ENCODE measurements around the gene SLC9A3.

The SLC9A3 gene

GRCh38 chr5:446883-447263, 77.4 kb downstream of the SLC9A3 start (continued):
- TF ChIP-seq, protein P1, sequence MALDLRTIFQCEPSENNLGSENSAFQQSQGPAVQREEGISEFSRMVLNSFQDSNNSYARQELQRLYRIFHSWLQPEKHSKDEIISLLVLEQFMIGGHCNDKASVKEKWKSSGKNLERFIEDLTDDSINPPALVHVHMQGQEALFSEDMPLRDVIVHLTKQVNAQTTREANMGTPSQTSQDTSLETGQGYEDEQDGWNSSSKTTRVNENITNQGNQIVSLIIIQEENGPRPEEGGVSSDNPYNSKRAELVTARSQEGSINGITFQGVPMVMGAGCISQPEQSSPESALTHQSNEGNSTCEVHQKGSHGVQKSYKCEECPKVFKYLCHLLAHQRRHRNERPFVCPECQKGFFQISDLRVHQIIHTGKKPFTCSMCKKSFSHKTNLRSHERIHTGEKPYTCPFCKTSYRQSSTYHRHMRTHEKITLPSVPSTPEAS (tag by site-specific recombination; IDR thresholded peaks at IDR 0.05), result no peak

- Histone ChIP-seq H3K4me3 (ENCODE audit: low read depth, low read length) (no peak overlapping the region), H3K4me1 (ENCODE audit: control insufficient read depth, insufficient read depth, low read length) (peaks cover 10% of the 10 kb centered on the region), H3K27ac (ENCODE audit: extremely low read depth, low read depth, low read length) (no peak overlapping the region), H3K36me3 (ENCODE audit: control insufficient read depth in 2 of 2, insufficient read depth in 1 of 2, low read length in 2 of 2) (peaks cover 20 to 55% of the 10 kb centered on the region in 2 experiments), H3K9me3 (ENCODE audit: control insufficient read depth, insufficient read depth, low read depth, low read length) (no peaks in the 10 kb centered on the region)
- ChIA-PET CTCF (interaction anchor here (0.5 to 2.9 kb wide), 40 partner anchors 9 to 459 kb away, joined by 3 to 21 read pairs (median 3); no protein-coding TSS in a partner anchor), POLR2A (interaction anchor here (0.7 to 1.6 kb wide), 6 partner anchors 26 to 457 kb away, joined by 3 to 7 read pairs (median 5); partner anchors contain the start of genes BRD9, CCDC127, SDHA and TRIP13)
- TF ChIP-seq, protein P2, sequence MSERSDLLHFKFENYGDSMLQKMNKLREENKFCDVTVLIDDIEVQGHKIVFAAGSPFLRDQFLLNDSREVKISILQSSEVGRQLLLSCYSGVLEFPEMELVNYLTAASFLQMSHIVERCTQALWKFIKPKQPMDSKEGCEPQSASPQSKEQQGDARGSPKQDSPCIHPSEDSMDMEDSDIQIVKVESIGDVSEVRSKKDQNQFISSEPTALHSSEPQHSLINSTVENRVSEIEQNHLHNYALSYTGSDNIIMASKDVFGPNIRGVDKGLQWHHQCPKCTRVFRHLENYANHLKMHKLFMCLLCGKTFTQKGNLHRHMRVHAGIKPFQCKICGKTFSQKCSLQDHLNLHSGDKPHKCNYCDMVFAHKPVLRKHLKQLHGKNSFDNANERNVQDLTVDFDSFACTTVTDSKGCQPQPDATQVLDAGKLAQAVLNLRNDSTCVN (tag by site-specific recombination; optimal IDR thresholded peaks at IDR 0.05), result peak; percentile 6
- TF ChIP-seq ZNF175 (tag by site-specific recombination; IDR thresholded peaks at IDR 0.05) (no peak), ZNF335 (tag by site-specific recombination; conservative IDR thresholded peaks at IDR 0.05) (peak; percentile 37; the same call in 1 of the 2 replicates), ZNF664 (tag by site-specific recombination; IDR thresholded peaks at IDR 0.05) (0 out of 2 replicates have a peak, but pooled peaks have one; percentile 8)
Measured at GRCh38 chr5:446066-446882, 78.0 kb downstream of the SLC9A3 start.

DNA sequence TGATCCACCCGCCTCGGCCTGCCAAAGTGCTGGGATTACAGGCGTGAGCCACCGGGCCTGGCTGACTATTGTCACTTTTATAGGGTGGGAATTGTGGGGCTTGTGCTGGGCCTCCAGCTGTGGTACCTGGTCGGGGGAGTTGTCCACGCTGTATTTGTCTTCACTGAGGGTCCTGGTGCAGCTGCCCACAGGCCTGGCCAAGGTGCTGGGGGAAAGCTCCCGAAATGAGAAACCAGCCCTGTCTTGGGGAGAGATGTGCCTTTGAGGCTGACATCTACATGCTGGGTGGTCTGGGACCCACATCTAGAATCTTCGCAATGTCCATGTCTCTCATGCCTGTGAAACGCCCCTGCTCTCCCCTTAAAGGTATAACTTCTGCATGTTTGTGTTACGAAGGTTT, 78.7 kb downstream of the SLC9A3 start:
- ChIA-PET POLR2A (interaction anchor here (1.6 kb wide), 1 partner anchor 447 kb away, joined by 5 read pairs; the partner anchor contains the start of genes BRD9 and TRIP13), CTCF (interaction anchor here (0.5 to 2.9 kb wide), 18 partner anchors 8 to 371 kb away, joined by 3 to 21 read pairs (median 4); no protein-coding TSS in a partner anchor)
- Histone ChIP-seq H3K4me1 (ENCODE audit: control insufficient read depth, insufficient read depth, low read length) (peaks cover 10% of the 10 kb centered on the region), H3K27ac (ENCODE audit: extremely low read depth, low read depth, low read length) (no peak overlapping the region), H3K4me3 (ENCODE audit: low read depth, low read length) (no peak overlapping the region), H3K9me3 (ENCODE audit: control insufficient read depth, insufficient read depth, low read depth, low read length) (no peaks in the 10 kb centered on the region), H3K36me3 (ENCODE audit: control insufficient read depth in 2 of 2, insufficient read depth in 1 of 2, low read length in 2 of 2) (peaks cover 13 to 53% of the 10 kb centered on the region in 2 experiments)
- TF ChIP-seq, protein P3, sequence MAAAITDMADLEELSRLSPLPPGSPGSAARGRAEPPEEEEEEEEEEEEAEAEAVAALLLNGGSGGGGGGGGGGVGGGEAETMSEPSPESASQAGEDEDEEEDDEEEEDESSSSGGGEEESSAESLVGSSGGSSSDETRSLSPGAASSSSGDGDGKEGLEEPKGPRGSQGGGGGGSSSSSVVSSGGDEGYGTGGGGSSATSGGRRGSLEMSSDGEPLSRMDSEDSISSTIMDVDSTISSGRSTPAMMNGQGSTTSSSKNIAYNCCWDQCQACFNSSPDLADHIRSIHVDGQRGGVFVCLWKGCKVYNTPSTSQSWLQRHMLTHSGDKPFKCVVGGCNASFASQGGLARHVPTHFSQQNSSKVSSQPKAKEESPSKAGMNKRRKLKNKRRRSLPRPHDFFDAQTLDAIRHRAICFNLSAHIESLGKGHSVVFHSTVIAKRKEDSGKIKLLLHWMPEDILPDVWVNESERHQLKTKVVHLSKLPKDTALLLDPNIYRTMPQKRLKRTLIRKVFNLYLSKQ (tag by site-specific recombination; IDR thresholded peaks at IDR 0.05; ENCODE audit: borderline replicate concordance), result no peak
- no peak for TF ChIP-seq ZNF518A (tag by site-specific recombination; conservative IDR thresholded peaks at IDR 0.05; ENCODE audit: low read depth)
- TF ChIP-seq, protein P4, sequence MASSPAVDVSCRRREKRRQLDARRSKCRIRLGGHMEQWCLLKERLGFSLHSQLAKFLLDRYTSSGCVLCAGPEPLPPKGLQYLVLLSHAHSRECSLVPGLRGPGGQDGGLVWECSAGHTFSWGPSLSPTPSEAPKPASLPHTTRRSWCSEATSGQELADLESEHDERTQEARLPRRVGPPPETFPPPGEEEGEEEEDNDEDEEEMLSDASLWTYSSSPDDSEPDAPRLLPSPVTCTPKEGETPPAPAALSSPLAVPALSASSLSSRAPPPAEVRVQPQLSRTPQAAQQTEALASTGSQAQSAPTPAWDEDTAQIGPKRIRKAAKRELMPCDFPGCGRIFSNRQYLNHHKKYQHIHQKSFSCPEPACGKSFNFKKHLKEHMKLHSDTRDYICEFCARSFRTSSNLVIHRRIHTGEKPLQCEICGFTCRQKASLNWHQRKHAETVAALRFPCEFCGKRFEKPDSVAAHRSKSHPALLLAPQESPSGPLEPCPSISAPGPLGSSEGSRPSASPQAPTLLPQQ (tag by site-specific recombination; IDR thresholded peaks at IDR 0.05), result no peak
- TF ChIP-seq BCL6B (tag by site-specific recombination; IDR thresholded peaks at IDR 0.05), result no peak
- TF ChIP-seq, protein P5, sequence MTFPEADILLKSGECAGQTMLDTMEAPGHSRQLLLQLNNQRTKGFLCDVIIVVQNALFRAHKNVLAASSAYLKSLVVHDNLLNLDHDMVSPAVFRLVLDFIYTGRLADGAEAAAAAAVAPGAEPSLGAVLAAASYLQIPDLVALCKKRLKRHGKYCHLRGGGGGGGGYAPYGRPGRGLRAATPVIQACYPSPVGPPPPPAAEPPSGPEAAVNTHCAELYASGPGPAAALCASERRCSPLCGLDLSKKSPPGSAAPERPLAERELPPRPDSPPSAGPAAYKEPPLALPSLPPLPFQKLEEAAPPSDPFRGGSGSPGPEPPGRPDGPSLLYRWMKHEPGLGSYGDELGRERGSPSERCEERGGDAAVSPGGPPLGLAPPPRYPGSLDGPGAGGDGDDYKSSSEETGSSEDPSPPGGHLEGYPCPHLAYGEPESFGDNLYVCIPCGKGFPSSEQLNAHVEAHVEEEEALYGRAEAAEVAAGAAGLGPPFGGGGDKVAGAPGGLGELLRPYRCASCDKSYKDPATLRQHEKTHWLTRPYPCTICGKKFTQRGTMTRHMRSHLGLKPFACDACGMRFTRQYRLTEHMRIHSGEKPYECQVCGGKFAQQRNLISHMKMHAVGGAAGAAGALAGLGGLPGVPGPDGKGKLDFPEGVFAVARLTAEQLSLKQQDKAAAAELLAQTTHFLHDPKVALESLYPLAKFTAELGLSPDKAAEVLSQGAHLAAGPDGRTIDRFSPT (tag by site-specific recombination; IDR thresholded peaks at IDR 0.05), result no peak
- TF ChIP-seq ZNF140 (tag by site-specific recombination; IDR thresholded peaks at IDR 0.05), result no peak
- no peak for TF ChIP-seq KLF9 (tag by site-specific recombination; IDR thresholded peaks at IDR 0.05; ENCODE audit: low read depth)
- no peak for TF ChIP-seq ZSCAN5A (tag by site-specific recombination; IDR thresholded peaks at IDR 0.05)
